Non-pigmented ciliary epithelial cell (primary cell): Measurements from ENCODE around the gene SRRM5.
"Not testable (repeated sequence)": the region's sequence is repeated elsewhere in the genome, so short reads cannot be mapped to it uniquely, and the experiment has no call there.

Source experiments
- DNase-seq: peaks from one replicate; pipeline ENCODE4 v3.0.0-alpha.2; 2010; ENCODE audit warnings: low read depth

SRRM5 gene

GRCh38 chr19:43591904-43592772, 19.8 kb upstream of the SRRM5 start:
- no peak for DNase-seq

- no peak for DNase-seq
Observed at GRCh38 chr19:43592800-43593350, 19.0 kb upstream of the SRRM5 start.

- no peak for DNase-seq
Observed at GRCh38 chr19:43594081-43594697, 17.7 kb upstream of the SRRM5 start.

GRCh38 chr19:43594710-43595604, 16.9 kb upstream of the SRRM5 start:
- no peak for DNase-seq

- no peak for DNase-seq
Observed at GRCh38 chr19:43595605-43595998, 16.3 kb upstream of the SRRM5 start.

GRCh38 chr19:43595999-43596841, 15.7 kb upstream of the SRRM5 start, which contains the start of the genes IRGQ and ZNF576:
Gene IRGQ, minus strand, starts transcription at chr19:43596134. Its CDS starts 796 bp downstream, at chr19:43595338.
Gene ZNF576, plus strand, starts transcription at chr19:43596595. Its CDS starts 514 bp downstream, at chr19:43597109.
- DNase-seq: peak; percentile 95

- no peak for DNase-seq
Observed at GRCh38 chr19:43596842-43597461, 14.9 kb upstream of the SRRM5 start.

- DNase-seq: no peak
Observed at GRCh38 chr19:43597876-43598275, 14.0 kb upstream of the SRRM5 start.

- no peak for DNase-seq
Observed at GRCh38 chr19:43598445-43599240, 13.2 kb upstream of the SRRM5 start.

GRCh38 chr19:43599635-43600295, 12.1 kb upstream of the SRRM5 start:
- DNase-seq: no peak

- DNase-seq: not testable (repeated sequence)
Observed at GRCh38 chr19:43600326-43600725, 11.6 kb upstream of the SRRM5 start.

- no peak for DNase-seq
Observed at GRCh38 chr19:43605875-43606568, 5.9 kb upstream of the SRRM5 start.

- no peak for DNase-seq
Observed at GRCh38 chr19:43606569-43607229, 5.2 kb upstream of the SRRM5 start.

- DNase-seq: no peak
Observed at GRCh38 chr19:43607238-43608205, 4.4 kb upstream of the SRRM5 start.

- DNase-seq: no peak
Observed at GRCh38 chr19:43609872-43610271, 2.0 kb upstream of the SRRM5 start.

- peak; percentile 18 for DNase-seq
Observed at GRCh38 chr19:43610493-43610892, 1.4 kb upstream of the SRRM5 start.

GRCh38 chr19:43612374-43612773, 486 bp downstream of the SRRM5 start:
- DNase-seq: no peak
